Stimulated activated CD4-positive, alpha-beta T cell treated with anti-CD3 and anti-CD28 coated beads, Interleukin-2, amount 100 ng/mL, for 4 hours (primary cell): ENCODE data around the gene CDRT4.
"Not testable (repeated sequence)": the region's sequence is repeated elsewhere in the genome, so short reads cannot be mapped to it uniquely, and the experiment has no call there.

Experiments used
- DNase-seq: peaks from one replicate; pipeline ENCODE4 v3.0.0-alpha.2; 2020; ENCODE audit warnings: low read depth

Gene CDRT4

GRCh38 chr17:15456972-15457722 lies 10.3 kb downstream of the CDRT4 start:
- no peak for DNase-seq

GRCh38 chr17:15456496-15456895 lies 10.9 kb downstream of the CDRT4 start:
- DNase-seq: no peak

GRCh38 chr17:15454346-15454745 lies 13.1 kb downstream of the CDRT4 start:
- no peak for DNase-seq

- DNase-seq: no peak
Measured at GRCh38 chr17:15453782-15454181, 13.6 kb downstream of the CDRT4 start.

- DNase-seq: no peak
Measured at GRCh38 chr17:15453246-15453645, 14.2 kb downstream of the CDRT4 start.

GRCh38 chr17:15452746-15453145 lies 14.7 kb downstream of the CDRT4 start:
- DNase-seq: no peak

- no peak for DNase-seq
Measured at GRCh38 chr17:15451680-15452079, 15.7 kb downstream of the CDRT4 start.

- no peak for DNase-seq
Measured at GRCh38 chr17:15448580-15448956, 18.9 kb downstream of the CDRT4 start.

- no peak for DNase-seq
Measured at GRCh38 chr17:15447928-15448579, 19.4 kb downstream of the CDRT4 start.

GRCh38 chr17:15446036-15446435 lies 21.4 kb downstream of the CDRT4 start:
- no peak for DNase-seq

GRCh38 chr17:15444805-15445204 lies 22.6 kb downstream of the CDRT4 start:
- no peak for DNase-seq

- DNase-seq: no peak
Measured at GRCh38 chr17:15442311-15443180, 24.9 kb downstream of the CDRT4 start.

GRCh38 chr17:15441315-15441714 lies 26.1 kb downstream of the CDRT4 start:
- DNase-seq: no peak

GRCh38 chr17:15440347-15440746 lies 27.1 kb downstream of the CDRT4 start:
- no peak for DNase-seq

GRCh38 chr17:15439205-15439985 lies 28.0 kb downstream of the CDRT4 start:
- DNase-seq: not testable (repeated sequence)

- no peak for DNase-seq
Measured at GRCh38 chr17:15438491-15439105, 28.8 kb downstream of the CDRT4 start.

- DNase-seq: no peak
Measured at GRCh38 chr17:15437303-15437635, 30.2 kb downstream of the CDRT4 start.

GRCh38 chr17:15436473-15437302 lies 30.7 kb downstream of the CDRT4 start:
- DNase-seq: no peak

GRCh38 chr17:15434956-15435355 lies 32.5 kb downstream of the CDRT4 start:
- DNase-seq: no peak

- DNase-seq: no peak
Measured at GRCh38 chr17:15432807-15433611, 34.4 kb downstream of the CDRT4 start.
